DND-41 (cell line): ENCODE results near the gene APH1B.

Source experiments
- EZH2 ChIP-seq: IDR thresholded peaks from 3 replicates; pipeline ENCODE4 v1.6.1; 2012; ENCODE audit warnings: borderline replicate concordance, low read depth, mild to moderate bottlenecking, moderate library complexity, low read length, inconsistent platforms; ENCODE audit not compliant: severe bottlenecking
- TF ChIP-seq, protein P1 (sequence below): IDR thresholded peaks from 2 replicates; pipeline ENCODE4 v1.5.1; 2012; ENCODE audit warnings: borderline replicate concordance, low read length, moderate library complexity, mild to moderate bottlenecking; ENCODE audit not compliant: poor library complexity, severe bottlenecking; ENCODE audit errors: extremely low read depth

DNA sequence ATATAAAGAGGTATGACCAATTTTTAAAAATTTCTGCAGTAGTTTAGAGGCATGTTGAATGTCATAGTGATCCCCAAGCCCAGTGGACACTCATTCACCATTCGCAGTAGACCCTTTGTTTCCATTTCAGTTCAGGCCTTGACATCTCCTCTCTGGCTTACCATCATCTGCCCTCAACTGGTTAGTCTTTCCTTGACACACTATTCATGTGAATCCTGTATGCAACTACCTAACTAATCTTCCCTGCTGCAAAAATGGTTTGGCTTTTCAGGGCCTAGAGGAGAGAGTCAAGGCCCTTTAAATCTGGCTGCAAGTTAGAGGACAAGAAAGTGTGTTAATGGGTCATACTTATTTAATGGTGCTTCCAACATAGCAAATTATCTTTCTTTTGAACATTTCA, 10.9 kb downstream of the APH1B start:
- TF ChIP-seq EZH2: no peak
- TF ChIP-seq, protein P1, sequence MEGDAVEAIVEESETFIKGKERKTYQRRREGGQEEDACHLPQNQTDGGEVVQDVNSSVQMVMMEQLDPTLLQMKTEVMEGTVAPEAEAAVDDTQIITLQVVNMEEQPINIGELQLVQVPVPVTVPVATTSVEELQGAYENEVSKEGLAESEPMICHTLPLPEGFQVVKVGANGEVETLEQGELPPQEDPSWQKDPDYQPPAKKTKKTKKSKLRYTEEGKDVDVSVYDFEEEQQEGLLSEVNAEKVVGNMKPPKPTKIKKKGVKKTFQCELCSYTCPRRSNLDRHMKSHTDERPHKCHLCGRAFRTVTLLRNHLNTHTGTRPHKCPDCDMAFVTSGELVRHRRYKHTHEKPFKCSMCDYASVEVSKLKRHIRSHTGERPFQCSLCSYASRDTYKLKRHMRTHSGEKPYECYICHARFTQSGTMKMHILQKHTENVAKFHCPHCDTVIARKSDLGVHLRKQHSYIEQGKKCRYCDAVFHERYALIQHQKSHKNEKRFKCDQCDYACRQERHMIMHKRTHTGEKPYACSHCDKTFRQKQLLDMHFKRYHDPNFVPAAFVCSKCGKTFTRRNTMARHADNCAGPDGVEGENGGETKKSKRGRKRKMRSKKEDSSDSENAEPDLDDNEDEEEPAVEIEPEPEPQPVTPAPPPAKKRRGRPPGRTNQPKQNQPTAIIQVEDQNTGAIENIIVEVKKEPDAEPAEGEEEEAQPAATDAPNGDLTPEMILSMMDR: no peak
